Stomach (tissue), 9 donors: ENCODE measurements around the gene HNRNPU. TPM values are rescaled to one million over a fixed set of nuclear protein-coding genes. Genes with fewer than 3 reads are reported as not detected.

Experiments
- DNase-seq, 2 donors: peaks; one replicate each; pipeline versions ENCODE4 v3.0.0 to v3.0.0-alpha.2; 2013 to 2019
- H3K27ac ChIP-seq, 5 donors: fragments of 200-600 bp in 4 of 5; sonication (generic) in 4 of 5; one replicate each; pipeline ENCODE4 v1.5.1; 2013 to 2019; ENCODE audit warnings: mild to moderate bottlenecking in 1 of 5, moderate library complexity in 1 of 5
- H3K27me3 ChIP-seq, 3 donors: fragments of 200-600 bp; sonication (generic); one replicate each; pipeline ENCODE4 v1.5.1; 2017 to 2019; ENCODE audit warnings: mixed run types in 1 of 3
- H3K36me3 ChIP-seq, 4 donors: fragments of 200-600 bp; sonication (generic); 1 replicate in 3 of 4; 2 replicates in 1 of 4; pipeline ENCODE4 v1.5.1; 2016 to 2019
- H3K4me1 ChIP-seq, 4 donors: fragments of 200-600 bp; sonication (generic); one replicate each; pipeline ENCODE4 v1.5.1; 2016 to 2019
- H3K4me3 ChIP-seq, 4 donors: fragments of 200-600 bp; sonication (generic) in 3 of 4; one replicate each; pipeline ENCODE4 v1.5.1; 2016 to 2019; ENCODE audit warnings: mild to moderate bottlenecking in 1 of 4
- H3K9me3 ChIP-seq, 4 donors: fragments of 200-600 bp; sonication (generic); one replicate each; pipeline ENCODE4 v1.5.1; 2016 to 2019
- EP300 ChIP-seq: sonication (generic); formaldehyde crosslinking; IDR thresholded peaks from one replicate; pipeline ENCODE4 v1.6.1; 2017; ENCODE audit warnings: antibody characterized with exemption
- POLR2A ChIP-seq, 4 donors: fragments of 450-650 bp; IDR thresholded peaks; one replicate each; pipeline ENCODE4 v1.6.1; 2016; ENCODE audit warnings: antibody characterized with exemption in 4 of 4, control low read depth in 2 of 4, mild to moderate bottlenecking in 1 of 4, moderate library complexity in 1 of 4
- POLR2AphosphoS5 ChIP-seq, 3 donors: sonication (generic); formaldehyde crosslinking; IDR thresholded peaks; one replicate each; pipeline ENCODE4 v1.6.1; 2016; ENCODE audit warnings: antibody characterized with exemption in 3 of 3
- WGBS, 5 donors: extraction: QIAGEN DNeasy Blood & Tissue Kit in 3 of 5; methylation state at CpG; one replicate each; pipeline versions ENCODE4 v1.1.5 to v1.1.7; 2013 to 2018; 5-methylcytosine and 5-hydroxymethylcytosine counted together
- intact Hi-C: fragments of 100-400 bp; cut with DNase I; formaldehyde crosslinking; loops from one replicate; pipeline ENCODE4 v1.15.1; 2023; ENCODE audit warnings: low total_unique reads
- polyA plus RNA-seq, 3 donors: library from polyadenylated mRNA; stranded (reverse); fragments of 200-250 nt; gene quantifications; one replicate each; pipeline ENCODE4 v1.2.3, GENCODE V29; 2013
- total RNA-seq, 5 donors: library from RNA; depleted of rRNA; stranded (reverse); fragments of >200 nt; gene quantifications; one replicate each; pipeline versions ENCODE4 v1.1.0 to v1.2.3, GENCODE V29; 2014 to 2016
- TF ChIP-seq, protein P1 (sequence below), 7 experiments: fragments of 450-650 bp in 4 of 7; fragments of 200-600 bp in 3 of 7; sonication (generic) in 3 of 7; IDR thresholded peaks; one replicate each; pipeline ENCODE4 v1.5.1; 2016 to 2019; ENCODE audit warnings: antibody characterized with exemption in 7 of 7, control low read depth in 2 of 7, mild to moderate bottlenecking in 1 of 7
- donor health status: healthy with polysubstance abuse.
- donor health status: Bipolar disorder and iron deficiency.
- donor health status: healthy.

HNRNPU gene
- total and polyA plus RNA-seq, 8 donors = 76.3 to 533 (median 309) TPM

DNA sequence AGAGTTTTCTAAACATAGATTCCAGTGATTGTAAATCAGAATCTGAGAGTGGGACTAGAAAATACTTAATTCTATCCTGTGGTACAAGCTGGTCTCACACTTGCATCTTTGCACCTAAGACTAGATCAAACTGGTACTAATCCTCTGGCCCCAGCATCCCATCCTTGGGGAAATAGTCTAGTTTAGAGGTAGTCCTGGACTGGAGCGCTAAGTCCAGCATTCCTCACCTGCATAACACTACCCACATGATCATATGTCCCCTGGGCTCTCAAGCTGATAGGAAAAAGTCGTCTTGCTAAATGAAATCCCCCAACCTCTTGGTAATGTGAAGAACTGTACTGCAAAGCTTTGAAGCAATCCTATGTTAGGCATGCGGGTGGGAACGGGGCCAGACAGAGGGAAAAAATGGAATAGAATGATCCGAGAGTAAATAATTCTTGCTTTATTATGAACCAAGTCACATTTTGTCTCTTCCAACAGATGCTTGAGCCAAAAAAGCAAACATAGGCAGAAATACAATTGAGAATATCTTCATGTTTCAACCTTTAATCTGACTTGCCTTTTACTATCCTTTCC, 24.0 kb downstream of the HNRNPU start:
- Histone ChIP-seq H3K27me3 (no peaks in the 10 kb centered on the region), H3K27ac (peak overlapping the region in 3 of 5 donors; percentile 42 to 100 (median 61)), H3K36me3 (peaks cover 30 to 67% (median 42%) of the 10 kb centered on the region in 4 donors), H3K9me3 (no peaks in the 10 kb centered on the region), H3K4me1 (peaks cover 19 to 86% (median 58%) of the 10 kb centered on the region in 4 donors), H3K4me3 (no peak overlapping the region)
- intact Hi-C loops = no loop called here
- DNase-seq = no peak
- no peak for TF ChIP-seq POLR2A (IDR thresholded peaks at IDR 0.05)
- no peak for TF ChIP-seq EP300
- TF ChIP-seq POLR2AphosphoS5 (IDR thresholded peaks at IDR 0.05) = no peak
- TF ChIP-seq, protein P1, sequence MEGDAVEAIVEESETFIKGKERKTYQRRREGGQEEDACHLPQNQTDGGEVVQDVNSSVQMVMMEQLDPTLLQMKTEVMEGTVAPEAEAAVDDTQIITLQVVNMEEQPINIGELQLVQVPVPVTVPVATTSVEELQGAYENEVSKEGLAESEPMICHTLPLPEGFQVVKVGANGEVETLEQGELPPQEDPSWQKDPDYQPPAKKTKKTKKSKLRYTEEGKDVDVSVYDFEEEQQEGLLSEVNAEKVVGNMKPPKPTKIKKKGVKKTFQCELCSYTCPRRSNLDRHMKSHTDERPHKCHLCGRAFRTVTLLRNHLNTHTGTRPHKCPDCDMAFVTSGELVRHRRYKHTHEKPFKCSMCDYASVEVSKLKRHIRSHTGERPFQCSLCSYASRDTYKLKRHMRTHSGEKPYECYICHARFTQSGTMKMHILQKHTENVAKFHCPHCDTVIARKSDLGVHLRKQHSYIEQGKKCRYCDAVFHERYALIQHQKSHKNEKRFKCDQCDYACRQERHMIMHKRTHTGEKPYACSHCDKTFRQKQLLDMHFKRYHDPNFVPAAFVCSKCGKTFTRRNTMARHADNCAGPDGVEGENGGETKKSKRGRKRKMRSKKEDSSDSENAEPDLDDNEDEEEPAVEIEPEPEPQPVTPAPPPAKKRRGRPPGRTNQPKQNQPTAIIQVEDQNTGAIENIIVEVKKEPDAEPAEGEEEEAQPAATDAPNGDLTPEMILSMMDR (IDR thresholded peaks at IDR 0.05) = no peak
- 48 to 61% (median 55%) methylated on average over 5 of the region's 5 CpGs for WGBS, 5 donors

GRCh38 chr1:244839656-244840055, 24.7 kb downstream of the HNRNPU start:
- no peak overlapping the region for H3K4me3 ChIP-seq
- TF ChIP-seq EP300 (no peak), POLR2AphosphoS5 (IDR thresholded peaks at IDR 0.05) (no peak), POLR2A (IDR thresholded peaks at IDR 0.05) (no peak)
- intact Hi-C loops = loop anchor here (10.0 kb wide), 1 partner anchor 125 kb away; a partner anchor contains a TSS
- peaks cover 19 to 86% (median 58%) of the 10 kb centered on the region in 4 donors for H3K4me1 ChIP-seq
- peaks cover 24 to 61% (median 35%) of the 10 kb centered on the region in 4 donors for H3K36me3 ChIP-seq
- WGBS, 5 donors = 45 to 68% (median 55%) methylated on average over 2 of the region's 2 CpGs
- no peaks in the 10 kb centered on the region for H3K27me3 ChIP-seq
- H3K9me3 ChIP-seq = no peaks in the 10 kb centered on the region
- no peak for DNase-seq
- H3K27ac ChIP-seq = peak overlapping the region in 1 of 5 donors; percentile 100

- H3K4me1 ChIP-seq = peaks cover 19 to 79% (median 57%) of the 10 kb centered on the region in 4 donors
- WGBS, 5 donors = 50 to 68% (median 65%) methylated on average over 5 of the region's 5 CpGs
- no peak for DNase-seq
Measured at GRCh38 chr1:244837597-244838258, 26.6 kb downstream of the HNRNPU start.

DNA sequence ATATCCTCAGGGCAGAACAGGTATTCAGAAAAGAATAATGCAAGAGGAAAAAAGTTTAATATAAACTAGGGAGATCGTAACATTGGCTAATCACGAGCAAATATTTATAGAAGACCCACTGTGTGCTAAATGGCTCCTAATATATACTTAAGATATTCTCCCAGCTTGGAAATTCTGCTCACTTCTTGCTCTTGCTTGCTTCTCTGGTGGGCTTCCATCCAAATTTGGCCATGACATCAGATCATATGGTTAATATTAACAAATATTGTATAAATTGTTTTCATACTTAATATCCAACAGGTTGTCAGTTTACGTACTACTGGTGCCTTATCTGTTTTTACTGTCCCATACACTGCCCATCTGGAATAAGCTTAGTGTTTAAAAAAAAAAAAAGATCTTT, 27.8 kb downstream of the HNRNPU start:
- TF ChIP-seq, protein P1 (IDR thresholded peaks at IDR 0.05) = no peak
- TF ChIP-seq EP300 = no peak
- no peak for TF ChIP-seq POLR2A (IDR thresholded peaks at IDR 0.05)
- TF ChIP-seq POLR2AphosphoS5 (IDR thresholded peaks at IDR 0.05) = no peak
- 2 to 17% (median 9%) methylated on average over 3 of the region's 3 CpGs for WGBS, 5 donors
- intact Hi-C loops = loop anchor here (10.0 kb wide), 1 partner anchor 128 kb away; a partner anchor contains a TSS
- peaks cover 19 to 70% (median 48%) of the 10 kb centered on the region in 4 donors for H3K4me1 ChIP-seq
- peak overlapping the region; percentile 67 to 85 (median 76) for H3K4me3 ChIP-seq
- H3K27ac ChIP-seq = peak overlapping the region in 4 of 5 donors; percentile 99 to 100 (median 100)
- peaks cover 0 to 30% (median 6%) of the 10 kb centered on the region in 4 donors for H3K36me3 ChIP-seq
- no peaks in the 10 kb centered on the region for H3K27me3 ChIP-seq
- H3K9me3 ChIP-seq = no peaks in the 10 kb centered on the region
- DNase-seq = peak in 1 of 2 donors; percentile 44

More at GRCh38 chr1:244837597-244838258, 26.6 kb downstream of the HNRNPU start:
- TF ChIP-seq EP300 = no peak
- no peak for TF ChIP-seq POLR2A (IDR thresholded peaks at IDR 0.05)
- TF ChIP-seq, protein P1 (IDR thresholded peaks at IDR 0.05) = no peak
- TF ChIP-seq POLR2AphosphoS5 (IDR thresholded peaks at IDR 0.05) = no peak
- no peaks in the 10 kb centered on the region for H3K27me3 ChIP-seq
- peak overlapping the region in 1 of 4 donors; percentile 85 for H3K4me3 ChIP-seq
- intact Hi-C loops = loop anchor here (10.0 kb wide), 1 partner anchor 127 kb away; a partner anchor contains a TSS
- no peaks in the 10 kb centered on the region for H3K9me3 ChIP-seq
- peaks cover 5 to 42% (median 16%) of the 10 kb centered on the region in 4 donors for H3K36me3 ChIP-seq
- H3K27ac ChIP-seq = peak overlapping the region in 4 of 5 donors; percentile 8 to 100 (median 100)
